ENCODE results near the gene BRAT1.

Gene BRAT1

DNA sequence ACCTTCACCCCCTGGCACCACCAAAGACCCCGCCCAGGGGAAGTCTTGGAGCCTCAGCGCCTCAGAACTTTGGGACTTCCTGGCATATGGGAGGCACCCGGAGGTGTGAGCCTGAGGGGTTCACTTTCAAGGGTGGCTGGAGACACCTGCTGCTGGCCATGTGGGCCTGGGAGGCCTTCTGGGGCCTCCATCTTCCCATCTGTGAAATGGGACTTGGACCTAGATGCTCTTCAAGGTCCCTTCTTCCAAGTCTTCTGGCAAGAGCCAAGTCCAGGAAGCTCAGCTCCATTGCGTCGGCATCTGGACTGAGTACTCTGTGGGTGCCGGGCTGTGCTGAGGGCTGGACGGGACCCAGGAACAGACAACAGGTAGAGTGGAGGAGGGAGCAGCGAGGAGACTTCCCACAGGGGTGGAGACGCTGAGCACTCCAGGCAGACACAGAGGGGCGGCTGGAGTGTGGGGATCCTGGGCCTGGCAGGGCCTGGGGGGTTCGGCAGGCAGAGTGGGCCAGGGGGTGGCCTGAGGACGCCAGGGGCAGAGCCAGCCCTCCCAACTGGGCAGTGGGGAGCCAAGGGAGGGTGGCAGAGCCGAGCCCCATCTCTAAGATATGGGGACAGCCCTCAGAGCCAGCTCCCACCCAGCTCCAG, 45.1 kb downstream of the BRAT1 start:
- no peak for DNase-seq (ENCODE audit: low spot score)

DNA sequence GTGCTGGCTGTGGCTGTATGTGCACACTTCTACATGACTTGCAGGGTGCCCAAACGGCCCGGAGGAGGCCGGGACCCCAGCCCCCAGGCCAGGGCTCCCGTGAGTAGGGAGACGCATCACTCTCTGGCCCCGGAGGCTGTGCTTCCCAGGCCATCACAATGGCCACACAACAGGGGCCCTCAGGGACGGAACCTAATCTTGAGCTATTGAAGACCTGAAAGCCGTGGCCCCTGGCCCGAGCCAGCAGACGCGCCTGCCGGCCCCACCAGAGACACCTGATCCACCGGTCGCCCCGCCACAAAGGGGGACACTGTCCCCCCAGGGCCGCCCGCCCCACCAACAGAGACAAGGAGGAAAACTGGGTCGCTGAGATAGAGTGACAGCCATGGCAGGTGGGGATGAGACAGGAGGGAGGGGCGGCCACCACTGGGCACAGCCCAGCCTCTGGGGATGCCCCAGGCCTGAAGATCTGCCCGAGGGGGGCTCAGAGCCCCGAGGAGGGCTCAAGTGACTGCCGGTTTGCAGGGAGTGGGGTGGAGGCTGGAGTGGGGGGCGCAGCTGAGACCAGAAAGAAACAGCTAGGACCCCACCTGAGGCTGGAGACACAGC, 45.9 kb downstream of the BRAT1 start:
- DNase-seq (ENCODE audit: low spot score) = no peak

DNA sequence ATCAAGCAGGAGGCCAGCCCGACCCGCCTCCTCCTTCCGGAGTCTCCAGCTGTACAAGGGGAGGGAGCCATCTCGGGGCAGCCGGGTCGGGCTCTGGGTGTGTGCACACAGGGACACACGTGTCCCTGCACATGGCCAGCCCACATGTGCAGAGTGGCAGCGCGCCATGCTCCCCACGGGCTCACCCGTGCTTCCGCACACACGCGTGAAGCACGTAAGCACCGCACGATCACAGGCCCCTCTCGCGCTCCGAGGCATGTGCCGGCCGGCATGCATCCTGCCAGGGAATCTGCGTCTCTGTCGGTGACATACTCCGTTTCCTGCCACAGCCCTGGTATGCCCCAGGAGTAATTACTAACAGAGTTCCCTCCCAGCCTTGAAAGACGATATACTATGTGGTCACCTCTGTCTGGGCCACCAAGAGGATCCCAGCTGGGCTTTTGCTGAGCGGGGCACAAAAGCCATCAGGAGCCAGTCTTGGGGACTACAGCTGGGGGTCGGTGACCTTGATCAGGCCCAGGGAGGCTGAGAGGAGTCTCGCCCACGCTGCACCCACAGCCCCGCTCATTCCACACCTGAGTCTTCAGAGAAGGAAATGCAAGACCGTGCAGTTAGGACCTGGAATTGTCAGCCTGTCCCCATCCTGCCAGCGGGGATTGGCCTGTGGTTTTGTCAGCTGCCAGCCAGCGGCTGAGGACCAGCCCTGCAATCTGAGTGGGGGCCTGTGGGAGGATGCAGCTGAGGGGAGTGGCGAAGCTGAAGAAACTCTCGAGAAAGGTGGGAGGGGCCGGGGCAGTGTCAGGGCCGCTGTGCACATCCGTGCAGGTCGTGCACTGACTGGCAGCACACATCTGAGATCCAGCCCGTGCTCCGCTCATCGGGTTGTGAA, 46.8 kb downstream of the BRAT1 start:
- DNase-seq (ENCODE audit: low spot score) = peak; percentile 91

DNA sequence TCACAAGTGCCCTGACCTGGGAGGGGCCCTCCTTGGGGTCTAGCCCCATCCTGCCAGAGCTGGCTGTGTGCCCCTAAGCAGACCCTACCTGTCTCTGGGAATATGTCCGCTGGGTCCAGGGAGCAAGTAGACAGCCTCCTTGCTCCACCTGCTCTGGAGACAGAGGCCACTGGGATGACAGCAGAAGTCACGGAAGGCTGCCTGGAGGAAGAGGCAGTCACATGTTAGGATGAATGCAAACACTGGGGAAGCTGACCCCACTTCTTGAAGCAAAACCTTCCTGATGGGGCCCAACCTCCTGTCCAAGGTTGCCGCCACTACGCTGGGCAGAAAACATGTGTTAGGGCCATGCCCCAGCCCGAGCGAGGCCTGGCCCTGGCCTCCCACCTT, 47.4 kb downstream of the BRAT1 start:
- no peak for DNase-seq (ENCODE audit: low spot score)

DNA sequence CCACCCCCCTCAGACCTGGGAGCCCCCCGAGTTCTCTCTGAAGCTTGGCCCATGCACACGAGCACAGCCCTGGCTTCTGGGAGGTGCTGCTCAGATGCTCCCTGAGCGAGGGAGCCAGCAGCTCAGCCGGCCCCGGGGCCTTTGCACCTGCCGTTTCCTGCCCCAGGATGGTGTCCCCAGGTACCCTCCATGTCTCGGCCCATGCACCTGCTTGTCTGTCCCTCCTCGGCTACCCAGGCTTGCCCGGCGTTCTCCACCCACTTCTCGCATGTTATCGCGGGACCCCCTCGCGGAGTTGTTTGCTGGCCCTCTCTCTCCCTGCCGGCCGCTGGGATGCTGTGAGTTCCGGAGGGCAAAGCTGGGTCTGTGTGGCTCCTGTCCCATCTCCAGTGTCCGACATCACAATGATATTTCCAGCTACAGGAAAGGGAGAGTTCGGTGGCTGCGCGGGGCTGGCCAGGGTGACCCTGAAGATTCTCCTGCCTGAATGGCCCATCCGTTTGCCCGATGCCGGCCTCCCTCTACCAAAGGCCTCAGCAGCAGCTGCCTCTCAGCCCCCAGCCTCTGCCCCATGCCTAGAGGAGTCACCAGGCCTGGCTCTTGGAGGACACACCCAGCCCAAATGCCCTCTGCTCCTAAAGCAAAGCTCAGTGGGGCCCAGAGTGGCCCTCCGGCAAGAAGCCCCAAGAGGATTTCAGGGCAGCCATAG, 48.0 kb downstream of the BRAT1 start:
- no peak for DNase-seq (ENCODE audit: low spot score)

DNA sequence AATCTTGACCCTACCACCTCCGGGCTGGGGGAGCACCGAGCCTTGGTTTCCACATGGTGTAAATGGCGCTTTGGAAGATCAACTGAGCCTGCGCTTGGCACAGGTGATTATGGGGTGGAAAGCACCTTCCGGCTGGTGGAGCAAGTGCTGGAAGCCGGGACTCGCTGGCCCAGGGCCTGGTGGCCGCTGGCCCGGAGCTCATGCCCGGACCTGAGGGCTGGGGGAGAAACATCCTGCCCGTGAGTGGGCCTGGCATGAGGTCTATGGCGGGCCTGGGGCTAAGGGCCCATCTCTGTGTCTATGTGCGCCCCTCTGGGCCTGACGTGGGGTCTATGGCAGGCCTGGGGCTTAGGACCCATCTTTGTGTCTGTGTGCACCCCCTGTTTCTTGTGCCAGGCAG, 49.9 kb downstream of the BRAT1 start:
- no peak for DNase-seq (ENCODE audit: low spot score)

DNA sequence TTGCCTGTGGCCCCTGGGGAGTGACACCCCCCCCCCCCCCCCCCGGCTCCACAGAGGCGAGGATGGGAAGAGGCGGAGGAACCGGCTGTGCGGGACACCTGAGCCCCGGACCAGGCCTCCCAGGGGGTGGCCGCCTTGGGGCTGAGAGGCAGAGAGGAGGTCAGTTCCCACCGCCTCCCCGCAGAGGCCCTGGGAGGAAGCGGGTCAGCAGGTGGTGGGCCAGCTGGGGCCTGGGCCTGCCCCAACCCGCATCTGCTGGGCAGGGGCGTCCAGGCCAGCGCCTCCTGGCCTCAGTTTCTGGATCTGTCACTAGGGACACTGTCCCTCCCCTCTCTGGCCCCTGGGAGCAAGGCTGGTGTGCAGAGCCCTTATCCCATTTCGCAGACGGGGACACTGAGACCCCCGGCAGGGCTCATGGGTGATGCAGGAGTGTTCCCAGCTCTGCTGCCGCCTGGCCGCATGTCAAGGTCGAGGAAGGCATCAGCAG, 50.4 kb downstream of the BRAT1 start:
- DNase-seq (ENCODE audit: low spot score) = no peak

DNA sequence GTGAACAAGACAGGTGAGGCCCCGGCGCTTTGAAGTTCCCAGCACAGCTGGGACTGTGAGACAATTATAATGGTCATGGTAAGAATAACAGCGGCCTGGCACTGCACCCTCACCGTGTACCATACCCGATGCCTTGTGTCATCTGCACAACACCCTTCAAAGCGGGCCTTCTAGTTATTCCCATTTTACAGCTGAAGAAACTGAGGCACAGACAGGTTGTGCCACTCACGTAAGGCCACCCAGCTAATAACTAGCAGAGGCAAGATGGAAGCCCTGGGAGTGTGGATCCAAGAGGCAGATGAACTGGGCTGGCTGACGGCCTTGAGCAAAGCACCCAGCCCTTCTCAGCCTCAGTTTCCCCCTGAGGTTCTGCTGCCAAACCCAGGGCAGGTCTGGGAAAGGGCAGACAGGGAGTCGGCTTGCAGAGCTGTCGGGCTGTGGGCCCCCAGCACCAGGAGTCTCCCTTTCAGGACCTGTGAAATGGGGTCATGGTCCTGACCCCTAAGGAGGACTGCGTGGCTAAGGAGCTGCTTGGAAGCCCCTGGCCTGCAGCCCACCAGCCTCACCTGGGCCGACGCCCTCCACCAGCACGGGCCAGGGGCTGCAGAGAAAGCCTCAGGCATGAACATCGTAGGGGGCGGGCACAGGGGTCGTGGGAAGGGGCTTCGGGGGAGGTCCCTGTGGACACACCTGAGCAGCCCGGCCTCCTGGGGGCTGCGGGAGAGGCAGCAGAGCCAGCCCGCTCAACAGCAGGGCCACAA, 51.0 kb downstream of the BRAT1 start:
- no peak for DNase-seq (ENCODE audit: low spot score)

DNA sequence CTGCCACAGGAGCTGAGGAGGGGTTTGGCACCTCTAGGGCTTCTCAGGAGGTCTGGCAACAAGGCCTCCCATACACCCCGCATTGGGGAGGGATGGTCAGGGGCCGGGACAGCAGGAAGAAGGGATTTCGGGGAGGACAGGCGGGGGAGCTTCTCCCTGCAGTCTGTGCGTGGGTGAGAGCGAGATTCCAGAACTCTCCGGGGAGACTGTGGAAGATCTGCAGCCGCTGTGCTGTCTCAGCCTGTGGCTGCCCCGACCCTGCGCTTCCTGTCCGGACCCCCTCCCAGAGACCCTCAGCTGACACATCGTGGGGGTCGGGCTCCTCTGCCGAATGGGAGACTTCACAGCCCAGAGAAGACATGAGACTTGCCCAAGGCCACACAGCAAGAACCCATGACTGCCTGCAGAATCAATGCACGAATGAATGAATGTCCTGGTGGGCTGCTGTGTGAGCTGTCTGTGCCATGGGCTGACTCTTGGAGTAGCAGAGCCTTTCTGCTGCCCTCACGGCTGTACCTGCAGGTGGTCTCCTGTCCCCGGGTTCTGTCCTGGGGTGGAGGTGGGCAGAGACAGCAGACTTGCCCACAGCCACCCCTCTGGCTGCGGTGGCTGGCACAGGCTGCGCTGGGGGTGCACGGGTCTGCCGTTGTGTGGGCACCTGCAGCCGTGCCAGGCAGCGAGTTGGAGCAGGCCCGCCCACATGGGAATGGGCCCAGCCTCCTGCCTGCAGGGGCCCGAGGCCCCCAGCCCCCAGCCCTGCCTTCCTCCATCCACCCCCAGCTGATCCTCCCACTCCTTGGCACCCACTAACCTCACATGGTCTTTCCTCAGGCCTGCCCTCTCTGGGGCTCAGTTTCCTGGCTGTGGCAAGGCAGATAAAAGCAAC, 52.0 kb downstream of the BRAT1 start:
- DNase-seq (ENCODE audit: low spot score) = peak; percentile 84

DNA sequence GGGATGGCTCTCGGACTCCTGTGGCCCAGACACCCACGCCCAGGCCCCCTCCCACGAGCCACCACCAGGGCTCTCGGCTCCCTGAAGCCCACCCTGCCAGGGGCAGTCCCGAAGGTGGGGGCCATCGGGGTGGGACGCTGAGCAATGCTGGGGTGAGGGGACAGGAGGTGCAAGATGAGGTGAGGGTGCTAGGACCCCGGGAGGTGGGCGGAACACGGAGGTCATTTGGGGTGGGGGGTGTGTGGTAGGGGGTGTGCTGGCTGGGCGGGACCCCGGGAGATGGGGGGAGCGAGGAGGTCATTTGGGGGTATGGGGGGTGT, 52.7 kb downstream of the BRAT1 start:
- no peak for DNase-seq (ENCODE audit: low spot score)

DNA sequence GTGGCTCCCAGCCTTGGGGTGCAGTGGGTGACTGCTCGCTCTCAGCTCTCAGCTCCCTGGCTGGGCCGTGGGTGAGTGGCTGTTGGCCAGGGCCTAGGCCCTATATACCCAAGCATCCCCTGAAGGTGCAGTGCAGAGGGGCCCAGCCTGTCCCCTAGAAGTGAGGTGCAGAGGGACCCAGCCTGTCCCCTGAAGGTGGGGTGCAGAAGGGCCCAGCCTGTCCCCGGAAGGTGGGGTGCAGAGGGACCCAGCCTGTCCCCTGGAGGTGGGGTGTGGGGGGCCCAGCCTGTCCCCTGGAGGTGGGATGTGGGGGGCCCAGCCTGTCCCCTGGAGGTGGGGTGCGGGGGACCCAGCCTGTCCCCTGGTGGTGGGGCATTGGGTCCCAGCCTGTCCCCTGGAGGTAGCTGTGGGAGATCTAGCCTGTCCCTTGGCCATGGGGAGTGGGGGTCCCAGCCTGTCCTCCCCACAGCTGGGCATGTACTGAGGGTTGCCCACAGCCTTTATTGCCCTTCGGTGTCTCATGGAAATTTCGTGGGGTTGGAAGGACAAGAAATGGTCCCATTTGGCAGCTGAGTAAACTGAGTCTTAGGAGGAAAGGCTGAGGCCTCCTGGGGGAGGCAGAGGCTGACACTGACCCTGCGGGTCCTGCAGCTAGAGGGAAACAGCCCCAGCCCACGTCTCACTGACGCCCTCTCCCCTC, 53.2 kb downstream of the BRAT1 start:
- DNase-seq (ENCODE audit: low spot score) = no peak

DNA sequence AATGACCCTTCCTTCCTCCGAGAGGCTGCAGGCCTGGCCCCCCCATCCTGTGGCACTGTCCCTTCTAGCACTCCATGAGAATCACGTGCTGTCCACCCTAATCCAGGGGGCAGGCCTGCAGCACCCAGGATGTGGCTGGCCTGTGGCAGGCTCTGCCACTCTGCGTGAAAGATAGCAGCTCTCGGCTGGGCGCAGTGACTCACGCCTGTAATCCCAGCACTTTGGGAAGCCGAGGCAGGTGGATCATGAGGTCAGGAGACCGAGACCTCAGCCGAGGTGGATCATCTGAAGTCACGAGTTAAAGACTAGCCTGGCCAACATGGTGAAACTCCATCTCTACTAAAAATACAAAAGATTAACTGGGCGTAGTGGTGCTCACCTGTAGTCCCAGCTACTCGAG, 54.6 kb downstream of the BRAT1 start:
- no peak for DNase-seq (ENCODE audit: low spot score)

DNA sequence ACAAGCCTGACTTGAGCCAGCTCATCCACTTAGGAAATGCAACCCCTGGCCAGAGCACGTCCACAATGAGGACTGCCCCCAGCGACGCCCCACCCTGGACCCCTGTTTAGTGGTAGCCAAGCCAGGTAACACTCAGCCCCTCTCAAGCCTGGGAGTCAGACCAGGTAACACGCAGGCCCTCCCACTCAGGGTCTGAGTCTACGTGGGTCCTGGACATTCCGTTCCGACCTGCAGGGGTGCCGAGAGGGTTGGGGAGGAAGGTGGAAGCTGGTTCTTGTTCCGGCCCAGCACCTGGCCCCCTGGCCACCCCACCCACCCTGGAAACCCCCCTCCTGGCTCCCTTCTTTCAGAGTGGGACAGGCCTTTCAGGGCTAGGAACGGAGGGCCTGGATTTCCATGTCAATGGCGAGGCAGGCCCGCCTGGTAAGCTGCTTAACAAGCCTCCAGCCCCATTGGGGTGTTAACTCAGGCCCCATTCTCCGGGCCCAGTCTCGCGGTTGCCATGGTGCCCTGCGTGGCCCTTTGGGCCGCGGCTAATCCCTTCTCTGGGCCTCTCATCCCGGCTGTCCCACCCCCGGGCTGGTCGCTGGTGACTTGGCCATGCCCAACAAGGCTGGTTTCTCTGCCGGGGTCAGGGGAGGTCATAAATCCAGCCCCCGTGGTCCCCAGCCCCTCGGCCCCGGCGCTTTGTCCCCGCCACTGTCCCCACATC, 55.4 kb downstream of the BRAT1 start:
- no peak for DNase-seq (ENCODE audit: low spot score)

DNA sequence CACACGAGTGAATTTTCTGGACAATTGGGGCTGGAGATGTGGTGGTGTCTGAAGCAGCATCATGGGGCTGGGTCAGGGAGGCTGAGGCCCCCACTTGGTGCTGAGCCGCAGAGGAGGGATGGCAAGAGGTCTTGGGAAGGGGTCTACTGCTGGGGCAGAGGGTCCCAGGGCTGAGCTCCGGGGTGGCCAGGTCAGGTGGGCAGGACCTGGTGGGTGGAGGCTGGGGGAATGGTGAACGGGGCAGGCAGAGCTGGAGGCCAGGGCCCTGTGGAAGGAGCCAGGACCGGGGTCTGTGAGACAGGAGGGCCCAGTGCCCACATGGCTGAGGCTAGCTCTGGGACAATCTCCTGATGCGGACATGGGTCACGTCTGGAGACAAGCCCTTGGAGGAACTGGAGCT, 56.1 kb downstream of the BRAT1 start:
- DNase-seq (ENCODE audit: low spot score) = no peak

DNA sequence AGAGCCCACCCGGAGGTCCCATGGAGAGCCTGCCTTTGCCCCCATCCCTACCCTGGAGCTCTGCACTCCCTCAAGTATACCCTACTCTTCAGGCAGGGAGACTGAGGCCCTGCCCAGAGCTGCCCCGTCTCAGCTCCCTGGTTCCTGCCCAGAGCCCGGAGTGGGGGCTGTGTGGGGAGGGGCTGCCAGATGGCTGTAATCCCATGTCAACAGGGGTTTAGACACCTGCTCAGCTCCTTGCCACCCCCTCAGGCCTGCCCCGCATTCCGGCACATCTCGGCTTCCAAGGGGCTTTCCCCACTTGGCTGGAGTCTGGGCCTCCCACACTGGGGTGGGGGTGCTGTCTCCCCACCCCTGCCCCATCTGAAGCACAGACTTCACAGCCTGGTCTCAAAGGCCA, 56.6 kb downstream of the BRAT1 start:
- no peak for DNase-seq (ENCODE audit: low spot score)

DNA sequence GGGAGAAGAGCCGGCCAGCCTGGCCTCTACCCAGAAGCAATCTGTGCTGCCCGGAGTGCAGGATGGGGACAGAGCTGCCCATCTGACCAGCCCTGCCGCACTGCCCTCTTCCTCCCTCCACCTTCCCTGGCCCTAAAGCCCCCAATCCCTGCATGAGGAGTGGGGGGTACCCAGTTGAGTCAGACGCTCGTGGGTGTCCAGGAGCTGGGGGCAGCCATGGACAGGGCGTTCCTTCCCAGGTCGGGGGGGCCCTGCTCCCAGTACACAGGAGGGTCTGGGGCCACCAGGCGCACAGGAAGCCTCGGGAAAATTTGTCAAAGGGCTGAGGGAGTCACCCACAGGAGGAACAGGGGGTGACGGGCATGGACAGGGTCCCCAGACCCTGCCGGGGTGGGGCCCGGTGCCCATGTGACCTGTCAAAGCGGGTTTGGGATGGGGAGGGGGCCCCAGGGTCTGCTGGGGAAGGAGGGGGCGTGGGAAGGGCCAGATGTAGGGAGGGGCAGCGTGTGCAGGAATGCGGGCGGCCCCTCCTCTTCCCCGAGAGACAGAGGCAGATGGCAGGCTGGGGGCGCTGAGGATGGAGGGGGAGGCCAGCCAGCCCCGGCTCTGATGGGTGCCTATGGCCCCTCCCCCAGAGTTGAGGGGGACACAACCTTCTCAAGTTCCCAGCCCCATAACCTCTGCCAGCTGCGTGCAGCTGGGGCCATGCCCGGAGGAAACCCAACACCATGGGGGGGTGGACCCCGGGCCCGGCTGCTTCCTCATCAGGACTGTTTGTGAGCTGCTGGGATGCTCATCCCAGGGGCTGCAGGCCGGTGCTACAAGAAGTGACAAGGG, 57.6 kb downstream of the BRAT1 start:
- no peak for DNase-seq (ENCODE audit: low spot score)

DNA sequence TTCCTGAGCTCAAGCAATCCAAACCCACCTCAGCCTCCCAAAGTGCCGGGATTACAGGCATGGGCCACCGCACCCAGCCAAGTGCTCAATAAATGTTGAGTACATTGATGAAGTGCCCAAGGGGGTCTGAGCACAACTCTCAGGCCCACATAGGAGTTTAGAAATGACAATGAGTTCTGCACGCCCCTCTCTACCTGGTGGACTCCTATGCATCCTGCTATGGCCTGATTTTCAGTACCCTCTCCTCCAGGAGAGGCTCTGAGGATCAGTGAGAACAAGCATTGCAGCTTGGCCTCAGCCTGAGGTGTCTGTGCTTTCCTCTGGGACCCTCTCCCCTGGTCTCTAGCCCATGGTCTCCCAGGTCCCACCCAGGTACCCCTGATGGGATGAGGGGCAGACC, 58.3 kb downstream of the BRAT1 start:
- DNase-seq (ENCODE audit: low spot score) = no peak

DNA sequence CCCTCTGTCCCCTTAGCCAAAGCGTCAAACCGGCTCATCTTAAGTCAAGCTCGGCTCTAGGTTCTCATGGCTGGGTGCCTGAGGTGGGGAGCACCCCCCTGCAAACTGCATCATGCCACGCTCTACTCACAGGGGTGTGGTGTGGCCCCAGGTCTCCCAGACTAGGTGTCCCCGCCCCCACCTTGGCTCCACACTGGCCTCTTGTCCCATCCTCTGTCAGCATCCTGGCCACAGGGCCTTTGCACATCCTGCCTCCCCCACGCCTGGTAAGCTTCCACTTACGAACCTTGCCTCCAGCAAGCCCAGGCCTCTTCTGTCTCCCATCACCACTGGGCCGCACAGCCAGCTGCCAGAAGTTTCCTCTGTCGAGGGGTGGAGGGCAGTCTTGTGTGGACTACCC, 58.9 kb downstream of the BRAT1 start:
- DNase-seq (ENCODE audit: low spot score) = no peak
